GM21529 (cell line): Measurements from ENCODE around the gene COBL.

Experiments used
- ATAC-seq: cut with Tn5 transposase; IDR thresholded peaks from one replicate; pipeline ENCODE4 v1.9.1; 2021; ENCODE audit not compliant: unreplicated experiment

COBL gene

DNA sequence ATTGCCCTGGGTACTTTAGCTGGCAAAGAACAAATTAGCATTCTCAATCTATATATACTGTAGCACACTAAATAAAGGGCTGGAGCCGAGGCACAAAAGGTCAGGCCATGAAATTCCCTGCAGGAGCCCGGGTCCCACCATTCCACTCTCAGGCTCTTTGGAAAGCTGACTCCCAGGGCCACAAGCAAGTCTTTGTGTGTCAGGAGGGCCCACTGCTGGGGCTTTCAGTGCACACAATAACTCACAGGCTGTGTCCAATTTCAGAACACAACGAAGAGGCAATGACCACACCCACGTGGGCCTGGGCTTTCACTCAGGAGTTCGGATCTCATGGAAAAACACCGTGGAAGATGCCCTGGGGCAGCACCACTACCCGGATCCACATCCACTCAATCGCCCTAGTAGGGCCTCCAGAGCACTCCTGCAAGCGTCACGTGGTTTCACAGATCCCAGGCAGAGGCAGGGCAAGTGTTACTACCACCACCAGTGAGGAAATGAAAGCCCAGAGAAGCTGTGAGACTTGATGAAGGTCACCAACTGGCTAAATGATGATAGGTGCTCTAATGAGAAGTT, 60.3 kb downstream of the COBL start:
- no peak for ATAC-seq

DNA sequence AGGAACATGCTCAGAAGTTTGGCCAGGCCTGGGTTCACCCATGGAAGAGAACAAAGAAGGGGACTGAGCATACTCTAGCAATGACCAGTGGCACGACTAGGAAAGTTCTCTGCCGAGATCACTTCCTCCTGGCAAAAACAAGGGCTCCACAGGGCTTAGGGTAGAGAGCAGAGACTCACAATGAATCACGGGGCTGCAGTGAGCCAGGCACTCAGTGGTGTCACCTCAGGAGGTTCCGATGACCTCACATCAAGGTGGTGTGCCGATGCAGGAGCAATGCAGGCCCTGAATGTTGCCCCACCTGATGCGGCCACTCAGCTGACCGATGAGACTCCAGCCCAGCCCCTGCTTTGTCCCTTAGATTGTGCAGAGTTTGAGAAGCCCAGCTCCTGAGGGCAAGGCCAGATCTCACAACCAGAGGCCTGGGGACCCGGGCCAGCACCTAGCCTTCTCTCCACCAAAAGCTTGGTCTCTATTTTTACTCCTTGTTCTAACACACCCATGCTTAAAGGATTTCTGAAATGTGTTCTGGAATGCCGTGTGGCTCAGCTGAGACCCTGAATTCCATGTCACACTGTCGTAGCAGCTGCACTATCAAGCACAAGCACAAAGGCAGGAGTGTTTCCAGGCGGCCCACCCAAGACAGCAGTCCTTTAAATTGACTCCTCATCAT, 60.9 kb downstream of the COBL start:
- ATAC-seq, result no peak

DNA sequence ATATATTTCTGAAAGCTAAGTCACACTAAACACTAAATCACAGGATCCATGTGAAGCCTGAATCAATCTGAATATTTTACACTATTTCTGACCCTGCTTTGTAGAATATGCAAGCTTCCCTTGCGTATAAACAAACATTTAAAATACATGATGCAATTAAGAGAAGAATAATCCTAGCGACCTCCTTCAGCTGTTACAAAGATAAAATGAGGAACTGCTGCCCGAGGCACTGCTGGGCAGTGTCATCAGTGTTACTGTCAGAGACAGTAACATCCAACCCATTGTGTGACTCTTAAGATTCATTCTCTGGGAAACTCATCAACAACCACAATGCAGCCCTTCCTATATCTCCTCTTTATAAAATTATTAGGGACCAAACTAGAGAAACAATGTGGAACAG, 61.6 kb downstream of the COBL start:
- no peak for ATAC-seq

DNA sequence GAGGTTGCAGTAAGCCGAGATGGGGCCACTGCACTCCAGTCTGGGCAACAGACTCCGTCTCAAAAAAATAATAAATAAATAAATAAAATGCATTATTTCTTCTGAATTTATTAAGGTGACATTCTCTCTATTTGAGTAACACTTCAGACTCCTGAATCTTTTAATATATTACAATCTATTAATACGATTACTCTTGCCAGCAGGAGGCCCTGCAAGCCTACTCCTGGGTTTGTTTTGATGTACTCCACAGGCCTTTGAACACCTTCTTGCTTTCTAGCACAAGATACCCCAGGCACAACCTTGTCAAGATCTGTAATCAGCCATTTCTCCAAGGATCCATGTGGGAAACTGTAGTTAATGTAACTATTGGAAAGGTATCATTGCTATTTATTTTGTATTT, 63.5 kb downstream of the COBL start:
- no peak for ATAC-seq

DNA sequence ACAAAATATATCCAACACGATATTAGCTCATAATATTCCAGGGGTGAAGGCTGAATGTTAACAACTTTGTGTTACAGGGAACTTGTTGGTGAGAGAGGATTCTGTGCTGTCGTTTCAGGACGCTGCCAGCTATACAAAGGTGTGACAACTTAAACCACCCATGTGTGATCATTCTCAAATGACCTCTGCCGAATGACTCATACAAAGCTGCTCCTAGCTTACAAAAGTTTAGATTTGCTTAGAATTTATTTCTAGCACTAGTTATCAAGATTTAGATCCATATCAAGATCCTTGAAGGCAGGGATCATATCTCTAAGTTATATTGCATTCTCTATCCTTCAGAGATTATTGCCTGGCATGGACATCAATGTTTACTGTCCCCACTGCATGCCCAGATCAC, 65.3 kb downstream of the COBL start:
- no peak for ATAC-seq

DNA sequence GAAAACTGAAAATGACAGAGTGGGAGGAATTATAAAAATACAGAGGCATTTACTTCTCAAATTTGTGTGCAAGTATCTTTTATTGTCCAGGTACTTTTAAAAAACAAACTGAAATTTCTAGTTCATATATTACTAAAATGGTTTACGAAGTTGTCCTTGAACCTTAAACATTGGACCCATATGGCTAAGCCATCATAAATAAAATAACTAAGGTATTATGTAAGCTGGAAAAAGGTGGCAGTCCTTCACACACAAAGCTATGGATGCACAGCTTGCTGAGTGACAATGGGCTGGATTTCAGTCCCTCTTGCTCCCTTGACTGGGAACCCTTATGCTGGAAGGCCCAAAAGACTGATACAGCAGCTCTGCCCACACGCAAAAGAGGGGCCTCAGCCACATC, 66.1 kb downstream of the COBL start:
- ATAC-seq, result no peak

DNA sequence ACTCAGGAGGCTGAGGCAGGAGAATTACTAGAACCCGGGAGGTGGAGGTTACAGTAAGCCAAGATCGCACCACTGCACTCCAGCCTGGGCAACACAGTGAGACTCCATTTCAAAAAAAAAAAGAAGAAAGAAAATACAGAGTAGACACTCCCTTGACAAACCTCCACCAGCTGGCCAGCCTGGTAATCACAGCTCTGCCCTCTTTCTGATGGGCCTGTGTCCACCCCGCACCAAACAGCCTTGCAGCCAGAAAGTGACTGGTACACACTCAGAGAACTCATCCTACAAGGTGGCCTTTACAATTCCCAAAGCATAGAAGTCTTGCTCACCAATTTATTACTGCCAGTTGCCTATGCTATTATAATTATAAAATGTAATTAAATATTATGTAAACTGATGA, 66.6 kb downstream of the COBL start:
- ATAC-seq, result no peak

DNA sequence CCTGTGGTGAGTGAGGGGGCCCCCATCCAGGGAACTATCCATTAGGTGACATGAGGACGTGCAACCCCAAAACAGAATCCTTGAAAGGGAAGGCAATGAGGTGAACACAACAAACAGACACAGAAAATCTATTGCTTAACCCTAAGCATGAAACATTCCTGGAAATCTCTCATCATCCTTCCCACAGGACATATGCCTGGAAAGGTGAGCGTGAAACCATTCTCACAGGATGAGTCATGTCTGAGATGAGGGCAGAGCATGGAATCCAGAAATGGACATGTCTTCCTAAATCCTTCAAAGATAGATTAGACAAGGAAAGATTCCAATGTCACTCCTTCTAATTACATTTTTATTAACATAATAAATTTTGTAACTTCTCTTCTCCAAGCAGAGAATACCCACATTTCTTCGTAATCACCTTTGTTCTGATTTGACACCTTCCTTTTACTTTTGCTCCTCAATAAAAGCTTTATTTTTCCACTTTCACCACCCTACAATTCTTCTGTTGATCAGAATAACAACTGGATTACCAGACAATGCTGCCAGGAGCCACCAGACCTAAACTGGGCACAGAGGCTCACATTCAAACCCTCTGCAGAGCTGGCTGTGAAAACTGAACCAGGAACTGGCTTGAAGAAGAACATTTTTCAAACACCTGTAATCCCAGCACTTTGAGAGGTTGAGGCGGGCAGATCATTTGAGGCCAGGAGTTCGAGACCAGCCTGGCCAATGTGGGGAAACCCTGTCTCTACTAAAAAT, 67.2 kb downstream of the COBL start:
- ATAC-seq, result no peak

DNA sequence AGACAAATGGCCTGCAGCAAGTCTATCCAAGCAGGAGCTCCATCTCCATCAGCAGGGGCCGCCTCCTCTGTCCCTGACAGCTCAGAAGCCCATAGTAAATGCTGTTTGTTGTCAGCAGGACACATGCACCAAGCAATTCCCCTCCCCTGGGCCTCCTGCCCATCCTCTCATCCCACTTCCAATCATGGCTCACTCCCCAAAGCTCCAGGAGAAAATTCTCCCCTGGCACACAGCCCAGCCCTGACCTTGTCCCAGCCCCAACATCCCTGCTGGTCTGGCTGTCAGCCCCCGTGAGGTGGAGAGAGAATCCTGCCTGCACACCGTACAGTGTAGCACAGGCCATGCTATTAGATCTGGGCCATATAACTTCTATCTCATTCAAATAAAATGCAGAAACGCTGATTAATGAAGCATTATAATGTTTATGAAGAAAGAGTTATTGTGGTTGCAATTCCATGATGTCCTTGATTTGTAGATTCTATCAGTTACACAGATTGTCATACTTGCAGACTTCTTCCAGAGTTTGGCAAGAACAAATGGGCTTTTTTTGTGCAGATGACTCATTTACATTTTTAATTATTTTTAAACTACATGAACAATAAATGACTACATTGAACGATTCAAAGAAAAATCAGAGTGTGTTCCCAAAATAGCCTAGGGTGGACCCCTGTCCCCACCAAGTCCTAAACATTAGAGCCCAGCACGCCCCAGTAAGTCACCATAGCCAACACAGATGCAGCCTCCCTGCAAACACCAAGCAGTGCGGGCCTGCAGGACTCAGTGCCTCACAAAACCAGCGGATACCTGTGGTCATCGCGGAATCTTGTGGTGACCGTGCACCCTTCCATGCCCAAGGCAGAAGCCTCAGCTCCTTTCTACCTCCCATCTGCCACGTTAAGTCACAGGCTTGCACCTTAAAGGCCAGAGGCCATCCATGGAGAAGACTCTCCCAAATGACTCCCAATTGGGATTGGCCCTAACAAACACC, 70.1 kb downstream of the COBL start:
- ATAC-seq, result no peak

DNA sequence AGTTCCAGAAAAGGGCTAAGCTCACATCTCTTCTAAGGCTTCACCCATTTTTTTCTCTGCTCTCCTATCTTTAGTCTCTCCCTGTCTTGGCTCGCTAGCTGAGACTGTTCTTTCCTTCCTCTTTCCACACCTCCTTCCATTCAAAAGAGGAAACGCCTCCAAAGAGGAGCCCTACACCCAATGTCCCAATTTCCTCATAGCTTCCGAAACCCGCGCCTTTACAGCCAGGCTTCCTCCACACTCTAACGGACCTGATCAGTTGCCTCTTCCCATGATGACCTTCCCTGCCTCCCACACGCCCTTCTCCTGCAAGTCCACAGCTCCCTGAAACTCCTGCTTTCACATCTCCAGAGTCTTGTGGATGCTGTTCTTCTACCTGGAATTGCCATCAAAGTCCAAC, 71.7 kb downstream of the COBL start:
- no peak for ATAC-seq

DNA sequence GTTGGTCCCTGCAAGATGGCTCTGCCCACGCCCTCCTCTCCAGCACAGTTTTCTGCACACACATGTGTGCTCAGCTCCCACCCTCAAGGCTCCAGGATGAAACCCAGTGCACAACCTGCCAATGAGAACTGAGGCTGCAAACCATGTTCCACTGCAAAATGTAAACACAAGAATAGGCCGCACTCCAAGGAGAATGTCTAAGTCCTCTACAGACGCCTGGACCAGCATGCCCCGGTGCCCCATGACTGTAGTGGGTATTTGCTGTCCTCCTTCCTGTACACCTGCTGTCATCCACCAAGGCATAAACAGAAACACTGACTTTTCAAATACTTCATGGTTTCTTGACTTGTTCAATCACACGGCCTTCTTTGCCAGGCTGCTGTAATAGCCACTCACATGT, 72.6 kb downstream of the COBL start:
- ATAC-seq, result no peak

DNA sequence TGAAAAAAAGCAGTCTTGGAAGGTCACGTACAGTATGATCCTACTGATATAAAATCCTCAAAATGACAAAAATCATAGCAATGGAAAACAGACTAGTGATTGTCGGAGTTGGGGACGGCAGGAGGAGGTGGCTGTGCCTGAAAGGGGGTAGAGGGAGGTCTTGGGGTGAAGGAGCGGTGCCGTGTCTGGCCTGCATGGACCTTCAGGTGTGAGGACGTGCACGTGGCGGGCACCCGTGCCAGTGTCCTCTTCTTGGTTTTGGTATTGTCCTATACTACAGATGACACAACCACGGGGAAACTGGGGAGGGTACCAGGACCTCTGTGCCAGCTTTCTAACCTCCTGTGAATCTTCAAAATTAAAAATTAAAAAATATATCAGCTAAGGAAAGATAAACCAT, 73.0 kb downstream of the COBL start:
- no peak for ATAC-seq

DNA sequence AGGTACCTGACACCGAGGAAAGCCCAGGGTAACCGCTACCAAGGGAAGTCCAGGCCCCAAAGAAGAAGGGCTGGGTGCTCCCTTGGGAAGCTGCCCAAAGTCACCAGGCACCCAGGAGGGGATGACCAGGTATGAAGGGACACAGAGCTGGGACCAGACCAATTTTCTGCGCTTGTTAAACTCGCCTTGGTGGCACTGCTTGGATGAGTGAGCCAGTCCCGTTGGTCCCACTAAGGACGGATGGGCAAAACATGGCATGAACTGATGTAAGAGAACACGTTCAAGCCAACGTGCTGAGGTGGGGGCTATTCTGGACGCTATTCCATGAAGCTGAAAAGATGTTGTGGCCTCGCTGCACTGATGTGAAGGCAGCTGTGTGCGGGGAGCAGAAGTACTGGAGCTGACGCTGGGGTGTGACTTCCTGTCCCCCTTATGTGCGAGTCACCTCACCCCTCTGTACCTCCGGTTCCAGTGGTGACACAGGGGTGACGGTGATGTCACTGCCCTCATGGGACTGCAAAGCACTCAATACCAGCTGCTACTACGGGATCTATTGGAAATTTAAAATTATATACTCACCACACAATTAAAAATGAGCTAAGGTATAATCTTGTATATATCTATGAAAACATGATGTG, 73.6 kb downstream of the COBL start:
- ATAC-seq, result no peak

DNA sequence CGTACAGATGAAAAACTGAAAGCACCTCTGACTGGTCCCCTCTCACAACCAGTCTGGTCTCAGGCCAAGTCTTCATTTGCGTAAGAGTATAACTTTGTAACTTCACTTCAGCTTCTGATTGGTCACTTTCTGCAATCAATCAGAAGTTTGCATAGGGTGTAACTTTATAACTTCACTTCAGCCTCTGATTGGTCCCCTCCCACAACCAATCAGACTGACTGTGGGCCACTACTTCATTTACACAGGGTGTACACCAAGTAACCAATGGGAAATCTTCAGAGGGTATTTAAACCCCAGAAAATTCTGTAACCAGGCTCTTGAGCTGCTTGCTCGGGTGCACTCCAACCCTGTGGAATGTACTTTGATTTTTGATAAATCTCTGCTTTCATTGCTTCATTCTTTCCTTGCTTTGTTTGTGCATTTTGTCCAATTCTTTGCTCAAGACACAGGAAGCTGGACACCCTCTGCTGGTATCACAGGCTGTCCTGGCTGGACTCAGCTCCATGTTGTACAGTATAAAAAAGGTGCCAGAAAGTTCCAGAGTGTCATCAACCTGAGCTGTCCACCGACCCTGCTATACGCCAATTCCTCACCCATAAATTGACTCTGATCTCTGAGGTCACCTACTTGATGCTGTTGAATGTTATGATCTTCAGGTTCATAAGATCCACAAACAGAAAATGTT, 74.5 kb downstream of the COBL start:
- ATAC-seq, result no peak

DNA sequence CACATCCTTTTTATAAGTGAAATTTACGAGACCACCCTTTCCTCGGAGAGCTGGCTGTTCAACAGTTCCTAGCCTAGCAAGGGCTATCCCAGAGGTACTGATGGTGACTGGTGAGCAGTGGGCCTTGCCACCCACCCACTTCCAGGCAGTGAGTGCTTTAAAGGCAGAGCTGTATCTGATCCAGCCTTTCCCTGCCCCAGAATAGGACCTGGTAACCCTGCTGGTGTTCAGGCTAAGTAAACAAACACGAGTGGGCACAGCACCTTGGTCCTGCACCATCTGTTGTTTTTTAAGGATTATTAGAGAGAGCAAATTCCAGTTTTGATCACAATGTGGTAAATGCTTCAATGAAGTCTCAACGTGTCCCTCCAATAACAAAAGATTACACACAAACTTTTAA, 75.7 kb downstream of the COBL start:
- no peak for ATAC-seq

DNA sequence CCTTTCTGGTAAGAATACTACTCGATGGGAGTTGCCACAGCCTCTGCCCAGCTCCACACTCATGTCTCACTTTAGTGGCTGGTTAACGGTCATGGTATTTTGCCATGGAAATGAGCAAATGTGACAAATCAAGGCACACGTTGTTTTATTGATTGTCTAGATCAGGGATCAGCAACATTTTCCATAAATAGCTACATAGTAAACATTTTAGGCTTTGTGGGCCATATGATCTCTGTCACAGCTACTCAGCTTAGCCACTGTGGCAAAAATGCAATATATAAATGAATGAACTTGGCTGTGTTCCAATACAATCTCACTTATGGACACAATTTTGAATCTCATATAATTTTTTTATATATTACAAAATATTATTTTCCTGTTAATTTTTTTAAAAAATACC, 76.9 kb downstream of the COBL start:
- no peak for ATAC-seq

DNA sequence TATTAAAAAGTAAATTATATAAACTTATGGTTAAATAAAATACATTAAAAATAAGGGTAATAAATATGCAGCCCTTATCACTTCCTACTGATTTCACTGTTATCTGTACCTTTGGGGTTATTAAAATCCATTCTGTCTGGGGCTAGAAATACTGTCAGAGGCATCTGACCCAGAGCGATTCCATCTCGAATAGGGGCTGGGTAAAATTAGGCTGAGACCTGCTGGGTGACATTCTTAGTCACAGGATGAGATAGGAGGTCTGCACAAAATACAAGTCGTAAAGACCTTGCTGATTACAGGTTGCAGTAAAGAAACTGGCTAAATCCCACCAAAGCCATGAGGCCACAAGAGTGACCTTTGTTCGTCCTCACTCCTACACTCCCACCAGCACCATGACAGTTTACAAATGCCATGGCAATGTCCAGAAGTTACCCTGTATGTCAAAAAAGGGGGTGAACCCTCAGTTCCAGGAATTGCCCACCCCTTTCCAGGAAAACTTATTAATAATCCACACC, 77.6 kb downstream of the COBL start:
- no peak for ATAC-seq

DNA sequence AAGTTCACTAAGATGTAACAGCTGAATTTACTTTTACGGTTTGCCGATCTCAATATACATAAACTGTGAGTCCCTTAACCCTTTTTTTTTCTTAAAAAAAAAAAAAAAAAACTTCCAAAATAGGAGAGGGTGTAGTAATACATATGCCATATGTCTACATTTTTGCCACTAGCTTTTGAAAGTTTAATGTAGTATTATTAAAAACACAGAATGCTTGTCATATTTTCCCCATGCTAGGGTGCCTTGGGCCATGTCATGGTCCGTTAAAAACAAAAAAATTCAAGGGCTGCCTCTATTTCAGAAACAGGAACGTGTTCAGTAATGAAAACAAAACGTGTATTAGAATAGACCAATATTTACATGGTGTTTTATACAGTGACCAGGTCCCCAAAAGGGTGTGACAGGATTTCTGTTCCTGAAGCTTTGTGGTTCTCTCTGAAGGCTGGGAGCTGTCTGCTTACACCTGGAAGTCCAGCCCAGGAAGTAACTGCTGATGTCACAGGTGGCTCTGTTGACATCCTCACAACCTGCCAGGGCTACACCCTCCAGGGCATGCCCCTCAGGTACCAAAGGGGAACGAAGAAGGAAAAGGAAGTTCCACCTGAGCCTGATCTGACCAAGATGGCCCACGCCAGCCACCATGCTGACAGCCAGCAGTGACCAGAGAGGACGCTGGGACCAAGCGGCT, 79.0 kb downstream of the COBL start:
- no peak for ATAC-seq

DNA sequence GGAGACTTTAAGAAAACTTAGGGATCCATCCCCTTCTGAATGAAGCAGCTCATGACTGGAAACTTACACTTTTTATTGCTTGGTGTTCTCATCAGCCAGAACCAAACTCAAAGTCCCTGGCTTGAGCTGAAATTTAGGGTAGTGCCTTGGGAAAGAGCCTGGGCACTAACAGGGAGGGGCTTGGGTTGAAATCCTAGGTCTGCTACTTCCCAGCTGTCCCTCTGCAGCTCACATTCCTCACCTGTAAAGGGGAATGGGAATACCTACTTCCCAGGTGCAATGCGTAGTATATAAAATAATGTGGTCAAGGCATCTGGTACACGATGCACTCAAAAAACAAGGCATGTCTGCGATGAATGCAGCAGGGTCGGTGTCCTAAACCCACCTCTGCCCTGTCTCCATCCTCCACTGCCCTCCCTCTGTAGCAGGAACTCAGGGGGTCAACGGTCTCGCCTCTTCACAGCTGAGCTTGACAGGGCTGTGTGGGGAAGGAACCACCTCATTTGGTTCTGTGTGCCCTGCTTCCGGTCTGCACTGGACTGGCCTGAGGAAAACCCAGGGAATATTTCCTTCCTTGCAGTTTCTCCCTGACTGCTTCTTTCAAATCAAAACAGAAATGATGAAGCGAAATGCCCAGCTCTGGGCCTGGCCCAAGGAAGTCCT, 80.0 kb downstream of the COBL start:
- no peak for ATAC-seq
